Keratinocyte (primary cell): ENCODE results near the gene NME3.

Experiments
- CTCF ChIP-seq, 3 experiments: IDR thresholded peaks in 1 of 3; conservative IDR thresholded peaks in 1 of 3; optimal IDR thresholded peaks in 1 of 3; 2 replicates in 2 of 3; 3 replicates in 1 of 3; pipeline versions ENCODE3 to v1.5.1; 2011; ENCODE audit warnings: low read length in 3 of 3, mild to moderate bottlenecking in 3 of 3, moderate library complexity in 2 of 3, control low read depth in 1 of 3, inconsistent platforms in 1 of 3; ENCODE audit not compliant: insufficient read depth in 2 of 3; ENCODE audit errors: extremely low read depth in 1 of 3
- EZH2 ChIP-seq: IDR thresholded peaks from one replicate; pipeline ENCODE4 v1.6.1; 2012; ENCODE audit warnings: inconsistent platforms, mild to moderate bottlenecking, low read length, moderate library complexity

DNA sequence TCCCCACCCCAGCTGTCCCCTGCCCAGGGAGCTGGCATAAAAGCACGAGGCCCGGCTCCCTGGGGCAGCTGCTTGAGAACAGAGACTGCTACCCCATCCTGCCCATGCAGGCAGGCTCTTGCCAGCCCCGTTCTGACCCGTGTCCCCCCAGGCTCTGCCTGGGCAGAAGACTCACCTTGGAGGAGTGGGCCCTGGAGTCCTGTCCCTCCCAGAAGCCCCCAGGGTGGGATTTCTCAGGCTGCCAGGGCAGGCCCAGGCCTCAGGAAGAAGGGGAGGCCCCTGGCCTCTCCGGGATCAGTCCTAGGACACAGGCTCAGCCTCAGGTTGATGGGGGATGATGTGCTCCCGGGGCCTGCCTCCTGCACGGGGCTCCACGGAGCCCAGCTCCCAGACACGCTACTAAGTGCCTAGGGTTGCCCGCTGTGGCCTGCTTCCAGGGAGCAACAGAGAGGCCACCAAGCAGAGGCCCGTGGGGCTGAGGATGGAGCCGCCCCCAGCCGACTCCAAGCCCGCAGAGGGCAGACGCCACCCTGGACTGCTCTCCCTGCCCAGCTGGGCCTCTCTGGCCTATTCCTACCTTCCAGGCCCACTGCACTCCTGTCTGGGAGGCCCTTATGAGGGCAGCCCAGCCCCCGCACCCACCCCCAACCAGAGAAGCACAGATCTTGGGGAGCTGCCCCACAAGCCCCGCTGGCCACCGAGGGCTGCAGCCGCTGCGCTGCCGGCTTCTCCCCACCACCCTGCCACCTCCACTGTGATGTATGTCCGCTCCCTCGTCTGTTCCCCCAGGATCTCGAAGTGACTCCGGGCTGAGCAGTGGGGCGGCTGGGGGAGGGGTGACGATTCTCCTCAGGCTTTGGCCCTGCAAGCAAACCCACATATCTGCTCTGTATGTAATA lies 1.7 kb downstream of the NME3 start:
- TF ChIP-seq CTCF (optimal IDR thresholded peaks at IDR 0.05 in 1 of 3, IDR thresholded peaks at IDR 0.05 in 1 of 3, conservative IDR thresholded peaks at IDR 0.05 in 1 of 3; ENCODE audit: extremely low read depth in 1 of 3, insufficient read depth in 2 of 3, low read length in 3 of 3) = no peak
- TF ChIP-seq EZH2 = no peak
